ENCODE measurements around the gene FOS.

Gene FOS

GRCh38 chr14:75318353-75318752 is 39.7 kb downstream of the FOS start:
- DNase-seq (ENCODE audit: low read depth in 2 of 2): no peak

DNA sequence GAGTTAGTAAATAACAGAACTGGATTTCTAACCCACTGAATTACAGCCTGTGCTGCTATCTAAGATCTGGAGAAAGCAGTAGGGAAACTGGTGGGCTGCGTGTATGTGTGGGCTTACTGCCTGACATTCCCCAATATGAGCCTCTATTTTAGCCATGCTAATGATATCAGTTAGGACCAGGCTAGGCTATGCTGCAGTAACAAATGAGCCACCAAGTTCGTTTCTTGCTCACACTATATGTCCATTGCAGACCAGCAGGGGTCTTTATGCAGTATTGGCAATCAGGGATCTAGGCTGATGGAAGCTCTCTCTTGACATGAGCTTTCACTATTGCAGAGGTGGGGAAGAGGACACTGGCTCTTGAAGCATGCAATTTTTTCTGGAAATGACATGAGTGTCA is 40.4 kb downstream of the FOS start:
- DNase-seq (ENCODE audit: low read depth in 2 of 2): no peak

DNA sequence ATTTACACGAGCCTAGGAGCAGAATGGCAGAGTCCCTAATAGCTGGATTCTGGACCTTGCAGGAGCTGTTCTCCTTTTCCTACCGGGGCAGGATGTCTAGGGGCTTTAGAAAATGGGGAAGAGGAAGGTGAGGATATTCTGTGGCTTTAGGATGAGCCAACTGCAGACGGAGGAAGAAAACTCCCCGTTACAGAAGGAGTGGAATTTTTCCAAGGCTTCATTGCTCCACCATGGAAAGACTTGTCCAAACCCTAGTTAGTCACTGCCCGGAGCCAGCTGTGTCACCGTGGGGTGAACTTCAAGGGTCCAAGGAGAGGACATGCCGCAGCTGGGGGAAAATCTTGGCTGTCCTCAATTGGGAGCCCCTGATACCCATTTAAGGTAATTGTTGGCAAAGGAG is 41.6 kb downstream of the FOS start:
- DNase-seq (ENCODE audit: low read depth in 2 of 2): no peak

DNA sequence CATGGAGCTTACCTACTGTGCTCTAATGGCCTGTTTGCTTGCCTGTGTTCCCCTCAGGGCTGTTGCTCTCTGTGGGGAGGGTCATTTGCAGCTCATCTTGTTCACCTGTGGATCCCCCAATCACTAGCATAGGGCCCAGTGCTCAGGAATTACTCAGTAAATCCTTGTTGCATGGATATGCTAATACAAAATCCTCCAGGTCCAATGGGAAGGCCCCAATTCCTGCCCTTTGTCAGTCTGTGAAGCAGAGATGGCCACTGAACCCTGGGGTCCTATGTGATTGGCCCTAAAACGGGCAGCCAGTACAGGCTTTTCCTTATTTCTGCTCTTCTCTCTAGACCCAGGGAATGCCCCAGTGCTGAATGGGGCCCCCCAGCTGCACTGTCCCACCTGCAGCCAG is 44.1 kb downstream of the FOS start:
- DNase-seq (ENCODE audit: low read depth in 2 of 2): no peak

- no peak for DNase-seq (ENCODE audit: low read depth in 2 of 2)
Measured at GRCh38 chr14:75323571-75323970, 44.9 kb downstream of the FOS start.

DNA sequence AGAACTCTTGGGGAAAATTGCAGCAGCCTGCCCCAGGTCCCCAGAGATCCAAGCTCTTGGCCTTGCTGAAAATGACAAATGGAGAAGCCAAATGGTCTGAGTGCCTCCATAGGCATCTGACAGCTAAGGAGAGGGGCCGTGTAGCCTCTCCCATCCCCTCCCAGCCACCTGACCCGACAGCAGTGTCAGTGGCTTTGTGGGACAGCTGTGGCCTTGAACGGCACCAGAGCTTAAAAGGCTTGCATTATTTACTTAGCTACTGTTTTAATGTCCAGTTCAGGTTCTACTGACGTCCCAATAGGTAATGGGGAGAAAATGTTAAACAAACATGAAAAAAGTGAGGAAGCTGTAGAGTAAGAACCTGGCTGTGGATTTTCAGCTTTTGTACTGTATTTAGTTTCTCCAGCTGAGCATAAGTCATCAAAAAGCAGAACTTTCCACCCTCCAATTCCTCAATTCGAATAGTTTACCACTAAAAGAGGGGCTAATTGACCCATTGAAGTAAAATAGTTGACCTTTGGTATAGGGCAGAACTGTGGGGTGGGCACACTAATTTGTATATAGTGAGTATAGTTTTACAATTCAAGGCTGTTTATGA is 50.0 kb downstream of the FOS start:
- no peak for DNase-seq (ENCODE audit: low read depth in 2 of 2)

- DNase-seq (ENCODE audit: low read depth in 2 of 2): no peak
Measured at GRCh38 chr14:75329369-75329768, 50.7 kb downstream of the FOS start.

GRCh38 chr14:75331471-75331870 is 52.8 kb downstream of the FOS start:
- no peak for DNase-seq (ENCODE audit: low read depth in 2 of 2)

Measured in fibroblast of skin of left biceps (primary cell).